Measurements from ENCODE around the gene DNAJC3. TPM values are rescaled to one million over a fixed set of nuclear protein-coding genes. Genes with fewer than 3 reads are reported as not detected.
"Not testable (repeated sequence)": the region's sequence is repeated elsewhere in the genome, so short reads cannot be mapped to it uniquely, and the experiment has no call there.

DNAJC3 gene
- total RNA-seq, 2 donors from 2014 or later = 12.8 to 16.1 TPM

DNA sequence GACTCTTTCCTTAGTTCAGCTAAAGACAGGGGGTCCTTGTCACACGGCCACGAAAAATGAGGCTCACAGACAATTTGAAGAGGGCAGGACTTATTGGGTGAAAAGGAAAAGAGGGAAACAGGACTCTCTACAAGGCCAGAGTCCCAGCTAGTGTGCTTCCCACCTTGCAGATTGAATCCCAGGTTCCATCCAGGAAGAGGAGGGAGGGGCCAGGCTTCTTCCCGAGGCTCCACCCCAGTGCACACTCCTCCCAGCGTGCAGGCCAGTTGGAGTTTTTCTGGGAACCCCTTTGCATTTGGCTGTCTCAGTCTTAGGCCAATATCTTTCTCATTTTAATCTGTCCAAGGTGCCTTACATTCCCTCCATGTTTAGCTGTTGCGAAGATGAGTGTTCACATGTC is 106.8 kb downstream of the DNAJC3 start:
- Mint-ChIP-seq H3K9me3 (no peaks in the 10 kb centered on the region), H3K27ac (no peak overlapping the region), H3K36me3 (peaks cover 12 to 36% of the 10 kb centered on the region in 2 donors)
- no peak for ATAC-seq
- DNase-seq (ENCODE audit: low spot score in 2 of 2) = no peak

DNA sequence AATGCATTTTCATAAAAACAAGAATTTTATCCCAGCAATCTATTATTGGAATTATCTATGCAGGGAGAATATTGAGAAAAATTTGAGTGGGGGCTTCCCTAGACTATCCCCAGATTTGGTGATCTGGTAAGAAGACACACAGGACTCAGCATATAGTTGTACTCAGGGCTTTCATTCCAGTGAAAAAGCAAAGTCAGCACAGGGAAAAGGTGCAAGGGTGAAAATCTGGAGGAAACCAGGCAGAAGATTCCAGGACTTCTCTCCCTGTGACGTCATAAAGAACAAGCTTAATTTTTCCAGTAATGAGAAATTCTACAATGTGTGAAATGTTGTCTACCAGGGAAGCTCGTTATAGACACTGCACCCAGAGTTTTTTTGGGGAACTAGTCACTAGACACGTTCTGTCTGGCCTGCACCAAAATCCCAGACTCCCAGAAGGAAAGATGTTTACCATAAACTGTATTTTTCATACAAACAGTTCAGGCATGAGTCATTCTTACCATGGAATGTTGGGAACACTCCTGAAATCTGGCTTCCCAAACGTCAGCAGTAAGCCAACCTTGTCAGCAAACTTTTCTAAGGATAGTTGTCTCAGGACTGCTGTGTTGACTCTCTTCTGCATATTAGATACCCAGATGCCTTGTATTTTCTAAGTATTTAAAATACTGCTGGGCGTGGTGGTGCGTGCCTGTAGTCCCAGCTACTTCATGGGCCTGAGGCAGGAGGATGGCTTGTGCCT is 107.4 kb downstream of the DNAJC3 start:
- H3K36me3 Mint-ChIP-seq = peaks cover 18 to 42% of the 10 kb centered on the region in 2 donors
- ATAC-seq = no peak
- H3K27ac Mint-ChIP-seq = no peak overlapping the region
- DNase-seq (ENCODE audit: low spot score in 2 of 2) = no peak
- H3K9me3 Mint-ChIP-seq = no peaks in the 10 kb centered on the region

DNA sequence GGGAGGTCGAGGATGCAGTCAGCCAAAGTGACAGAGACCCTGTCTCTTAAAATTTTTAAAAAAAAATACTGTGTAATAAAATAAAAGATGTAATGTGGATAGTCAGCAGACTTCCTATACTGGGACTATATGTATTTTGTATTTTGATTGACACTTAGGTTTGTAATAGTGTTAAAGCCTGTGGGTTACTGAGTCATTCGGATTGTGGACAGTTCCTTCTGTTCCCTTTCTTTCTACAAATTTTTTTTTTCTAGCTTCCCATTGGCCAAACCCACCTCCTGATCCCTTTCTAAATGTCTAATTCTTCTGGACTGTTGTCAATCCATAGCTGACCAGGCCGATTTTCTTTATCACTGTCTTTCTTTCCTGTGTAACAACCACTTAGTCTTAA is 108.0 kb downstream of the DNAJC3 start:
- peaks cover 21 to 47% of the 10 kb centered on the region in 2 donors for H3K36me3 Mint-ChIP-seq
- no peak overlapping the region for H3K27ac Mint-ChIP-seq
- ATAC-seq (no peak), DNase-seq (ENCODE audit: low spot score in 2 of 2) (no peak)
- H3K9me3 Mint-ChIP-seq = no peaks in the 10 kb centered on the region

DNA sequence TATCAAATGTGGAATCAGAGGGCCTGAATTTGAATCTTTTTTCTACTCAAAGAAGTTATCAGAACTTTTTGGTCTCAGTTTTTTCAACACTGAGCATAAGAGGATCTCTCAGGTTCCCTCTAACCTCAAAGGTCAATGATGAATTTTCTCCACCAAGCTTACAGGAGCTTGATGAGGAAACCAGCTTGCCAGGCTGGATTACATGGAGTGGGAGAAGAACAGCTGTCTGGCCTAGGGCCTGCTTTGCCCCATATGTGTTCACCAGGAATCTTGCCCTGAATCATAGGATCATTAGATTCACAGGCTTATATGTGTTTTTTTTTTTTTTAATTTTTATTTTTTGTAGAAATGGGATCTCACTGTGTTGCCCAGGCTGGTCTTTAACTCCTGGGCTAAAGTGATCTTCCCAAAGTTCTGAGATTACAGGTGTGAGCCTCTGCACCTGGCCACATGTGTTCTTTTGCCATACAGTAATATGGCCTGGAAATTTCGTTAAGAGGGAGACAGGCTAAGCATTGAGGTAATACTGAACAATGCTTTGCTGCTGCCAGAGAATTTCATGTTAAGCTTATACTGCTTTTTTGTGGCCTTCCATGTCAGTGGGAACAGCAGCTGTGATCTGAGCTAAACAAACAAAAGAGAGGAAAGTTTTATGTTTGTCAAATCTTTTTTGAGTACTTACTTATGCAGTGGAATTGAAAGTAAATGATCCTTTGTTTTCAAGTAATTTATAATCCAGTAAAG is 110.6 kb downstream of the DNAJC3 start:
- ATAC-seq (no peak), DNase-seq (ENCODE audit: low spot score in 2 of 2) (no peak)
- H3K9me3 Mint-ChIP-seq = no peaks in the 10 kb centered on the region
- peaks cover 26 to 50% of the 10 kb centered on the region in 2 donors for H3K36me3 Mint-ChIP-seq
- H3K27ac Mint-ChIP-seq = no peak overlapping the region

DNA sequence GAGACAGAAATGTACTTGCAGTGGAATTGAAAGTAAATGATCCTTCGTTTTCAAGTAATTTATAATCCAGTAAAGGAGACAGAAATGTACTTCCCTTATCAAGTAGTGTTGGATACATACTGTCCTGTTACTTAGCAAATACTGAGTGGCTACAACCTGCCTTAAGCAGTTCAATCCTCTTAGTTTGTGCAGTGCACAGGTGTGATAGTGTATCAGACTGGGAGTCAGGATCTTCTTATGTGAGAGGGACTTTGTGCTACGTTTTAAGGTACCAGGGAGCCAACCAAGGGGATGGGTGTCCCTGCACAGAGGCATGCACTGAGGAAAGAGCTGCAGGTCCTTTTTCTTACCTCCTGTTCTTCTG is 111.1 kb downstream of the DNAJC3 start:
- H3K36me3 Mint-ChIP-seq = peaks cover 26 to 44% of the 10 kb centered on the region in 2 donors
- ATAC-seq = no peak

DNA sequence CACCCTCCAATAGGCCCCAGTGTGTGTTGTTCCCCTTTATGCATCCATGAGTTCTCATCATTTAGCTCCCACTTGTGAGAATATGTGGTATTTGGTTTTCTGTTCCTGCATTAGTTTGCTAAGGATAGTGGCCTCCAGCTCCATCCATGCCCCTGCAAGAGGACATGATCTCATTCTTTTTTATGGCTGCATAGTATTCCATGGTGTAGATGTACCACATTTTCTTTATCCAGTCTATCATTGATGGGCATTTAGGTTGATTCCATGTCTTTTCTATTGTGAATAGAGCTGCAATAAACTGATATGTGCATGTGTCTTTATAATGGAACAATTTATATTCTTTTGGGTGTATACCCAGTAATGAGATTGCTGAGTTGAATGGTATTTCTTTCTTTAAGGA is 112.4 kb downstream of the DNAJC3 start:
- DNase-seq (ENCODE audit: low spot score in 2 of 2); H3K9me3 Mint-ChIP-seq; ATAC-seq; H3K27ac Mint-ChIP-seq: not testable (repeated sequence)
- peaks cover 28 to 42% of the 10 kb centered on the region in 2 donors for H3K36me3 Mint-ChIP-seq

More for the DNA sequence above, 111.1 kb downstream of the DNAJC3 start:
- Mint-ChIP-seq H3K27ac (no peak overlapping the region), H3K9me3 (no peaks in the 10 kb centered on the region)
- no peak for DNase-seq (ENCODE audit: low spot score in 2 of 2)

- Mint-ChIP-seq H3K36me3 (peaks cover 31 to 38% of the 10 kb centered on the region in 2 donors), H3K9me3 (no peaks in the 10 kb centered on the region)
These were observed 114.3 kb downstream of the DNAJC3 start for GRCh38 chr13:95791084-95791722.

DNA sequence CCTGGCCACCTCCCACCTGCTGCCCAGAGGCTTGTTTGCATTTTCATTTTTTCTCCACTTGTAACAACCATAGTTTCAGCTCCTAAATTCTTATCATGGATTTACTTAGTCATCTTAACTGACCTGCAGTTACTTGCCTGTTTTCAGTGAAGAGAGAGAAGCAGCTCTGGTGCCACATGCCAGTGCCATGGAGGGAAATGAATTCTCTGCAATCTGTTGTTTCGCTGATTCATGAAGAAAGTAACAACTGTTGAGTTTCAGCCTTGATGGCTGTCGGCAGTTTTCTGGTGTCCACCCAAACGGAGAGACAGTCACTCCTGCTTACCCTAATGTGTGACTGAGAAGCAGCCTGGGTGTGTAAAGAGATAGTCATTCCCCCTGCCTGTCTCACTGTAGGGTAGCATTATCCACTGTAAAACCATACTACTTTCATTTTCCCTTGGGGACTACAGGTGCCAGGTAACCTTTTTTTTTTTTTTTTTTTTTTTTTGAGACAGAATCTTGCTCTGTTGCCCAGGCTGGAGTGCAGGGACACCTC is 116.1 kb downstream of the DNAJC3 start:
- DNase-seq (ENCODE audit: low spot score in 2 of 2) = no peak
- Mint-ChIP-seq H3K27ac (peak overlapping the region in 1 of 2 donors; percentile 65), H3K36me3 (peaks cover 21 to 26% of the 10 kb centered on the region in 2 donors), H3K9me3 (no peaks in the 10 kb centered on the region)
- no peak for ATAC-seq

More at GRCh38 chr13:95791084-95791722, 114.3 kb downstream of the DNAJC3 start:
- no peak overlapping the region for H3K27ac Mint-ChIP-seq
- DNase-seq (ENCODE audit: low spot score in 2 of 2) (no peak), ATAC-seq (no peak)

- DNase-seq (ENCODE audit: low spot score in 2 of 2) = no peak
- H3K27ac Mint-ChIP-seq = no peak overlapping the region
- no peak for ATAC-seq
- peaks cover 15 to 19% of the 10 kb centered on the region in 2 donors for H3K36me3 Mint-ChIP-seq
- H3K9me3 Mint-ChIP-seq = no peaks in the 10 kb centered on the region
These were observed 116.8 kb downstream of the DNAJC3 start for GRCh38 chr13:95793781-95794180.

- Mint-ChIP-seq H3K9me3 (no peaks in the 10 kb centered on the region), H3K36me3 (peaks cover 0 to 5% of the 10 kb centered on the region in 2 donors), H3K27ac (no peak overlapping the region)
- ATAC-seq = no peak
- no peak for DNase-seq (ENCODE audit: low spot score in 2 of 2)
These were observed 120.1 kb downstream of the DNAJC3 start for GRCh38 chr13:95797016-95797415.

DNA sequence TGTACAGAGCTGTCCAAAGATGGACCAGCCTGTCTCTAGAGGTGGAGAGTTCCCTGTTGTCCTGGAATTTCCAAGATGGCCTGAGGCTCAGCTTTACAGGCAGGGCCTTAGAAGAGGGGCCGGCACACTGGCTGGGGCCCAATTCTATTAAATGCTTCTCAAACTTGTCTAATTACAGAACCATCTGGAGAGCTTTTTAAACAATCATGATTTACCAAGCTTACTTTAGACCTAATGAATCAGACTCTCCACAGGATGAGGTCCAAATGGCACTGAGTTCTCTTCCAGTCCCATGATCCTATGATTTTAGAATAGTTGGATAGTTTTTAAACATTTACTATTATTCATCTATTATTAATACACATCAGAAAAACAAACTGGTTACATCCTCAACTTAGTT is 123.5 kb downstream of the DNAJC3 start:
- DNase-seq (ENCODE audit: low spot score in 2 of 2) (no peak), ATAC-seq (no peak)
- no peaks in the 10 kb centered on the region for H3K36me3 Mint-ChIP-seq
- peaks cover 0 to 6% of the 10 kb centered on the region in 2 donors for H3K9me3 Mint-ChIP-seq
- H3K27ac Mint-ChIP-seq = no peak overlapping the region

DNA sequence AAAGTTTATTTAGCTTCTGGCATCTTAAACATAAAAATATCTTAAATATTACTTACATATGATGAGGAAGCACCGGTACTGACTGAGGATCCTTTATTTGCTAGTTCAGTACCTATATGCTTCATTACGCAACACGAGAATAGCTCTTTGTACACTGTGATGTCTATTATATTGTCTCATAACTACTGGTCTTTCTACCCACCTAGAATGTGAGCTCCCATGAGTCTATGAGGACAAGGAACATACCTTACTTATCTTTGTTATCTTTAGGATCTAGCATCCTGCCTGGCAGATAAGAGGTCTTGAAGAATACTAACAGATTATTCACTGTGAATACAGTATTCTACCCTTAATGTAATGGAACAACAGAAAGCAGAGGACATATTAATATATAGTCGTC is 124.9 kb downstream of the DNAJC3 start:
- Mint-ChIP-seq H3K27ac (no peak overlapping the region), H3K9me3 (peaks cover 0 to 11% of the 10 kb centered on the region in 2 donors), H3K36me3 (peaks cover 4 to 7% of the 10 kb centered on the region in 2 donors)
- ATAC-seq (no peak), DNase-seq (ENCODE audit: low spot score in 2 of 2) (no peak)

DNA sequence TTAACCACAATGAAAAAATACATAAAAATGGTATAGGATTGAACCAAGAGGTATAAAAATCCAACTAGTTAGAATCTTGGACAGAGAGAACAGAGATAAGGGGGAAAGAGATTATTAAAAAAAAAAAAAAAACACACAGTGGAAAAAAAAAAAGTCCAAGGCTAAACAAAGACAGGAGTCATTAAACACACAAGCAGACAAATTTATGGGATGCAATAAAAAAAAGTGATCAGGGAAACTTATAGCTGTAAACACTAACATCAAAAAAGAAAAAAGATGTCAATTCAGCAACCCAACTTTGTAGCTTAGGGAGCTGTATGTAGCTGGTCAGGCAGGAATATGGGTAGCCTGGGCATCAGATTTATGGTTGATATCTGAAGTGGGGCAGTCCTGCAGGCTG is 129.0 kb downstream of the DNAJC3 start:
- ATAC-seq (no peak), DNase-seq (ENCODE audit: low spot score in 2 of 2) (no peak)
- no peak overlapping the region for H3K27ac Mint-ChIP-seq
- H3K36me3 Mint-ChIP-seq = peaks cover 7 to 16% of the 10 kb centered on the region in 2 donors
- H3K9me3 Mint-ChIP-seq = peaks cover 6 to 11% of the 10 kb centered on the region in 2 donors

- ATAC-seq = no peak
- Mint-ChIP-seq H3K27ac (no peak overlapping the region), H3K36me3 (peaks cover 13 to 30% of the 10 kb centered on the region in 2 donors), H3K9me3 (peaks cover 12 to 18% of the 10 kb centered on the region in 2 donors)
- DNase-seq (ENCODE audit: low spot score in 2 of 2) = no peak
These were observed 132.5 kb downstream of the DNAJC3 start for GRCh38 chr13:95809429-95809828.

GRCh38 chr13:95813139-95813538 is 136.2 kb downstream of the DNAJC3 start:
- peaks cover 8 to 20% of the 10 kb centered on the region in 2 donors for H3K9me3 Mint-ChIP-seq
- no peak overlapping the region for H3K27ac Mint-ChIP-seq
- DNase-seq (ENCODE audit: low spot score in 2 of 2) (no peak), ATAC-seq (no peak)
- H3K36me3 Mint-ChIP-seq = peaks cover 6 to 25% of the 10 kb centered on the region in 2 donors

DNA sequence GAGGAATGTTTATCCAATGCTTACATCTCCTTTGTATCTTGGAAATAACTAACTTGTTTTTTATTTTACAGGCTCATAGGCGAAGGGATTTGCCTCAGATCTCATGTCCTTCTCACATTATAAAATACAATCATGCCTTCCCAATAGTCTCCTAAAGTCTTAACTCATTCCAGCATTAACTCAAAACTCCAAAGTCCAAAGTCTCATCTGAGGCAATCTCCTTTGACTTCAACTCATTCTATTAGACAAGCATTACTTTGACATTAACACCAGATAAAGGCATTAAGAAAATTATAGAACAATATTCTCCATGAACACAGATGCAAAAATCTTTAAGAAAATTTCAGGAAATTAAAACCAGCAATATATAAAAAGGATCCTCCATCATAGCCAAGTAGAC is 137.6 kb downstream of the DNAJC3 start:
- Mint-ChIP-seq H3K36me3 (peaks cover 6 to 17% of the 10 kb centered on the region in 2 donors), H3K27ac (no peak overlapping the region), H3K9me3 (peaks cover 8 to 16% of the 10 kb centered on the region in 2 donors)
- DNase-seq (ENCODE audit: low spot score in 2 of 2) (no peak), ATAC-seq (no peak)

DNA sequence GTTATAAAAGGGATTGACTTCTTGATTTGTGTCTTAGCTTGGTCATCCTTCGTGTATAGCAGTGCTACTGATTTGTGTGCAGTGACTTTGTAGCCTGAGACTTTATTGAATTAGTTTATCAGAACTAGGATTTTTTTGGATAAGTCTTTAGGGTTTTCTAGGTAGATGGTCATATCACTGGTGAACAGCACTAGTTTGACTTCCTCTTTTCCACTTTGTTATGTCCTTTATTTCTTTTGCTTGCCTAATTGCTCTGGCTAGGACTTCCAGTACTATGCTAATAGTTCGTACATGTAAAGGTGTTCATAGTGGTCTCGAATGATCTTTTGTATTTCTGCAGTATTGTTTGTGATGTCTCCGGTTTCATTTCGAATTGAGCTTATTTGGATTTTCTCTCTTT is 145.4 kb downstream of the DNAJC3 start:
- no peak for DNase-seq (ENCODE audit: low spot score in 2 of 2)
- Mint-ChIP-seq H3K36me3 (no peaks in the 10 kb centered on the region), H3K9me3 (no peaks in the 10 kb centered on the region), H3K27ac (no peak overlapping the region)
- no peak for ATAC-seq

All from activated naive CD4-positive, alpha-beta T cell treated with anti-CD3 and anti-CD28 coated beads, Interleukin-2, amount 50 U/mL, for 72 hours (primary cell).